HG02970 (cell line): ENCODE results near the gene VPS8.

Experiments
- ATAC-seq: cut with Tn5 transposase; IDR thresholded peaks from one replicate; pipeline ENCODE4 v1.9.1; 2021; ENCODE audit warnings: mild to moderate bottlenecking, moderate library complexity, moderate number of reproducible peaks; ENCODE audit not compliant: unreplicated experiment, low FRiP score

VPS8 gene

GRCh38 chr3:185037801-185038200 is 225.8 kb downstream of the VPS8 start:
- no peak for ATAC-seq

DNA sequence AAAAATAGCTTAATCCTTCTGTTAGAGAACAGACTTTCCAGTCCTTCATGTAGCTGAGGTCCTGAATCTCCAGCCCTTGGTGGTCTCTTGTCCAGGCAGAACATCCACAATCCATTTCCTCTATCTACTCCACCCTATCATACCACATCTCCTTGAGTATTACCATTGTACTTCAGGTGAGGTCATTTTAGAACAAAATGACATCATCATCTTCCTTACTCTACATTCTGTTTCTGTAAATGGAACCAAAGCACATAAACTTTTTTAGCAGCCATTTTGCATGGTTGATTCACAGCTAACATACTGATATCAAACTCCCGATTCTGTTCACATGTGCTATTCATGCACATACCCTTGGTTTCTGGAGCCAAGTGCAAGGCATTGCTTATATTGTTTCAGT is 228.5 kb downstream of the VPS8 start:
- ATAC-seq: no peak

DNA sequence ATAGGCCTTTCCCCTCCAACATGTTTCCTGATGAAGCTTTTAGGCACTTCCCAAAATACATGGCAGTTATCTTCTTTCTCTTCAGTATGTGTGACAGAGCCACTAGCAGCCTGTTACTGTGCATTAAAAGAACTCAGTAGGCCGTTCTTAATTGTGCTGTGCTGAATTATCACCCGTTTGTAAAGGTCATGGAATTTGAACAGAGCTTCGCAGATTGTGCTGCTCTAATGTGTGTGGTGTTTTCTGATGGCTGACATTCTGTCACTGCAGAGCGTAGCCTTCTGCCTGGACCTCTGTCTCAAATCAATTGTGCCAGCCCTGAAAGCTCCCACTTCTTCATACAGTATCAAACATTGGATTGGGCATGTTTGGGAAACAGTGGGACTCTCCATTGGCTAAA is 229.6 kb downstream of the VPS8 start:
- no peak for ATAC-seq

DNA sequence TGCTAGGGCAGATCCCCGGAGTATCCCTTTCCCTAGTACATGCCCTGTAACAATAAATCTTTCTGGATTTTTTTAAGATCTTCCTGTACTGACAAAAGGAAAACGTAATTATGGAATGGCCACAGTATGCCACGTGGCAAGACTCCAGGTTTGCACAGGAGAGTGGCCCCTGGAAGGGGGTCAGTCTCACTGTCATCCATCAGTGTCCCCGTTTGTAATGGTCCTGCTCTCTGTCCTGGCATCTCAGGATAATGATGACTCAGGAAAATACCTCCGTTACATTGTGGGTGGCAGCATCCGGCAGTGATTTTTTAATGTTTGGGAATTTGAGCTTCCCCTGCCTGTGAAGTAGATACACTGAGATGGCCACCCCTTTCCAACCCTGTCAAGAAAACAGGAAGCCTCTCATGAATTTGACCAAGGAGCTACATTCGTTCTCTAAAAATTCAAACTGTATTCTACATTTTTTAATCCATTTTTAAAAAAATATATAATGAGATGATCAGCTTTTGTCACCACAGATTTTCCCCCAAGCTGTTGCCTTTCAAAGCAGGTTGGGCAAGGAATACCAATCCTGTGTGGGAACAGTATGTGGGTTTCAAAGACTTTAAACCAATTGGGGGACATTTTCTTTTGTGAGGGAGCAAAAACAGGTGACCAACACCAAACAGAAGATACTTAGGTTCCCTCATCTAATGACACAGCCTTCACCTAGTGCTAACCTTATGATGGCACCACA is 230.5 kb downstream of the VPS8 start:
- no peak for ATAC-seq

DNA sequence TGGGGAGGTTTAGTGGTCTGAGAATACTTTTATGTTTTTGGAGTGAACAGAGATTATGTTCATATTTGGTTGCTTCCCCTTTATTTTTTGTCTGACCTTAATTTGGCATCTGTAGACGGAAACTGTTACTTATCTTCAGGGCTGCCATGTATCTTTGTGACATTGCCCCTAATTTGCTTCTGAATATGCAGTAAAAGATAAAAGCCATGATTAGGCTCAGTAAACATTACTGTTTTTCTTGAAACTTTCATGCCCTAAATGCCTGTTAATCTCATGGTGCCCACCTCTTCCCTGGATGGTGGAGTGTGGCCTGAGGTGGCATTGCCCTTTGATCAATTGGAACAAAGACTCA is 234.2 kb downstream of the VPS8 start:
- ATAC-seq: no peak

DNA sequence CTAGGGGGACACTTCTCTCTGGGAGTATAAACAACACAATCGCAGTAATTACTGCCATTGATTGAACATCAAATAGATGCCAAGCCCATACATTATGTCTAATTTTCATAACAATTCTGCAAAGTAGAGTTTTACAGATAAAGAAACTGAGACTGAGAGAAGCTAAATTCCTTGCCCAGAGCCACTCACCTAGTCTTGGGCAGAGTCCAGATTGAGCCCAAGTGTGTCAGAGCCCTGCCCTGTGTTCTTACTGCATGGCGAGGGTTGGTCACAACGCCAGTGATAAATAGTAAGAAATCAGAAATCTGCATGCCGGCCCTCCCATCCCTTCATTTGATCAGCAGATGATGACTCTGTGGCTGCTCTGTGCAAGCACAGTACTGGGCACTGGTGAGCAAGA is 234.6 kb downstream of the VPS8 start:
- ATAC-seq: no peak

DNA sequence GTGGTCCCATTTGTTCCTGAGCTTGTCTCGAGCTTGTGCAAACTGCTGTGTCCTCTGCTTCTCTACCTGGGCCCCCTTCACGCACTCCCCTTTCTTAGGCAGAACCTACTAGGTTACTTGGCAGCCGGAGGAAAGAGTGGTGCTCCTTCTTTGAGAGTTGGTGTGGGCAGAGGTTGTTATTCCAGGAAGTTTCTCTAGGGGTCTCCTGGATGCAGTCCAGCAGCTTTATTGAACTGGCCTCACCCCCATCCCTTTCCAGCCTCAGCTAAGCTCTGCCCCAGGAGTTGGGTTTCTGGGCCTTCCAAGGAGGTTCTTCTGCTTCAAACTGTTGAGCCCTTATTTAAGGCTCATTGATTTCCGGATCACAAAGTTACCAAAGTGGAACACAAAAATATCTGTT is 237.7 kb downstream of the VPS8 start:
- ATAC-seq: no peak

- ATAC-seq: no peak
These were observed 239.8 kb downstream of the VPS8 start for GRCh38 chr3:185051801-185052200.

GRCh38 chr3:185052631-185053030 is 240.7 kb downstream of the VPS8 start:
- ATAC-seq: no peak

DNA sequence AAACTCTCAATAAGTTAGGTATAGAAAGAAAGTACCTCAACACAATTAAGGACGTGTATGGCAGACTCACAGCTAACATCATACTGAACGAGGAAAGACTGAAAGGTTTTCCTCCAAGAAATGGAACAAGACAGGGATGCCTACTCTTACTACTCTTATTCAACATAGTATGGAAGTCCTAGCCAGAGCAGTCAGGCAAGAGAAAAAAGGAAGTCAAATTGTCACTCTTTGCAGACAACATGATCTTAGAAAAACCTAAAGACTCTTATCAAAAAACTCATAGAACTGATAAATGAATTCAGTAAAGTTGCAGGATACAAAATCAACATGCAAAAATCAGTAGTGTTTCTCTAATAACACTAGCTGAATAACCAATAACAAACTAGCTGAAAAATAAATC is 244.9 kb downstream of the VPS8 start:
- ATAC-seq: no peak

GRCh38 chr3:185057829-185058228 is 245.9 kb downstream of the VPS8 start:
- no peak for ATAC-seq

GRCh38 chr3:185058796-185059195 is 246.8 kb downstream of the VPS8 start:
- ATAC-seq: no peak

DNA sequence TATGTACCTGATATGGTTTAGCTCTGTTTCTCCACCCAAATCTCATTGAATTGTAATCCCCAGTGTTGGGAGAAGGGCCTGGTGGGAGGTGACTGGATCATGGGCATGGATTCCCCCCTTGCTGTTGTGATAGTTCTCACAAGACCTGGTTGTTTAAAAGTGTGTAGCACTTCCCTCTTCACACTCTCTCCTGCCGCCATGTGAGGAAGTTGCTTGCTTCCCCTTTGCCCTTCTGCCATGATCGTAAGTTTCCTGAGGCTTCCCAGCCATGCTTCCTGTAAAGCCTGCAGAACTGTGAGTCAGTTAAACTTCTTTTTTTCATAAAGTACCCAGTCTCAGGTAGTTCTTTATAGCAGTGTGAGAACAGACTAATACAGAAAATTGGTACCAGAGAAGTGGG is 247.8 kb downstream of the VPS8 start:
- no peak for ATAC-seq

DNA sequence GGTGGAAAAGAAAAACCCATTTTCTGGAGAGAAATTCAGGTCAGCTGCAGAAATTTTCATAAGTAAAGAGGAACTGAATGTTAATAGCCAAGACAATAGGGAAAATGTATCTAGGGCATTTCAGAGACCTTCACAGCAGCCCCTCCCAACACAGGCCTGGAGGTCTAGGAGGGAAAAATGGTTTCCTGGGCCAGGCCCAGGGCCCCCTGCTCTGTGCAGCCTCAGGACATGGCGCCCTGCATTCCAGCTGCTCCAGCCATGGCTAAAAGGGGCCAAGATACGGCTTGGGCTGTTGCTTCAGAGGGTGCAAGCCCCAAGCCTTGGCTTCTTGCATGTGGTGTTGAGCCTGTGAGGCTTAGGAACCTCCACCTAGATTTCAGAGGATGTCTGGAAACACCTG is 248.7 kb downstream of the VPS8 start:
- ATAC-seq: no peak

GRCh38 chr3:185062191-185062590 is 250.2 kb downstream of the VPS8 start:
- ATAC-seq: no peak

DNA sequence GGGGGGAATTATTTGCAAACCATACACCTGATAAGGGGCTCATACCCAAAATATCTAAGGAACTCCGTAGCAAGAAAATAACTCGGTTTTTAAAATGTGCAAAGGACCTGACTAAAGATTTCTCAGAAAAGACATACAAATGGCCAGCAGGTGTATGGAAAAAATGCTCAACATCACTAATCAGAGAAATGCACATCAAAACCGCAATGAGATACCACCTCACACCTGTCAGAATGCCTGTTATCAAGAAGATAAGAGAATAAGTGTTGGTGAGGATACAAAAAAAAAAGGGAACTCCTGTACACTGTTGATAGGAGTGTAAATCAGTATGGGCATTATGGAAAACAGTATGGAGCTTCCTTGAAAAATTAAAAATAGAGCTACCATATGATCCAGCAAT is 251.5 kb downstream of the VPS8 start:
- ATAC-seq: no peak

- no peak for ATAC-seq
These were observed 253.1 kb downstream of the VPS8 start for GRCh38 chr3:185065059-185065458.

DNA sequence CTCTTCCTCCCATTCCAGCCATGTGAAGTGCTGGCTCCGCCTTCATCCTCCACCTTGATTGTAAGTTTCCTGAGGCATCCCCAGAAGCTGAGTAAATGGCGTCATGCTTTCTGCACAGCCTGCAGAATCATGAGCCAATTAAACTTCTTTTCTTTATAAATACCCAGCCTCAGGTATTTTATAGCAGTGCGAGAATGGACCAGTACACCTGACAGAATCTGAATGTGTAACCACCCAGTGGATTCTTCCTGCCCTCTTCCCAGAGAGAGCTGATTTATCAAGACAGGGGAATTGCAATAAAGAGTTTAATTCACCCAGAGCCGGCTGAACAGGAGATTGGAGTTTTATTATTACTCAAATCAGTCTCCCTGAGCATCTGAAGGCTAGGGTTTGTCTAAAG is 254.3 kb downstream of the VPS8 start:
- no peak for ATAC-seq

DNA sequence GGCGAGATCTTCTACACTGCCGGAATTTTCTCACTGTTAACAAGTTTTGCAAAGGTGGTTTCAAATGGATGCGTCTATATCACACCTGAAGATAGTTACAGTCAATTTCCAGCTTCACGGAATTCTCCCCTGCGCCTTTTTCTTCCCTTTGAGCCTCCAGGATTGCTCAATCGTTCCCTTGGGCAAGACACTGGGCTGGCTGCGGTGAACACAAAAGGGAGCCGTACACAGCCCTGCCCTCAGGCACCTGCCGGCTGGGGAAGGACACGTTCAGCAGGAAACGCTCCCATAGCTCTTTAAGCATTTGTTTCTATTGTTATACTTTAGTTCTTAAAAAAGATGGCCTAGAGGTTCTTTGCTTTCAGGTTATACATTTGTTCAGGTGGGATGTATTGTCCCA is 255.2 kb downstream of the VPS8 start:
- no peak for ATAC-seq

- ATAC-seq: no peak
These were observed 257.4 kb downstream of the VPS8 start for GRCh38 chr3:185069037-185070030.

GRCh38 chr3:185070491-185071286 is 258.7 kb downstream of the VPS8 start:
- no peak for ATAC-seq
